HUES48 (cell line): ENCODE results near the gene FBXL15.

Experiments used
- H3K27ac ChIP-seq: one replicate; pipeline ENCODE4 v1.7.0; 2013; ENCODE audit warnings: low read depth, low read length, inconsistent platforms
- H3K27me3 ChIP-seq: 2 replicates; pipeline ENCODE4 v1.6.1; 2013; ENCODE audit warnings: mild to moderate bottlenecking, low read length; ENCODE audit not compliant: control insufficient read depth, insufficient read depth
- H3K36me3 ChIP-seq: 2 replicates; pipeline ENCODE4 v1.6.1; 2013; ENCODE audit warnings: low read length; ENCODE audit not compliant: control insufficient read depth, insufficient read depth
- H3K4me1 ChIP-seq: 2 replicates; pipeline ENCODE4 v1.6.1; 2013; ENCODE audit warnings: mild to moderate bottlenecking, low read length; ENCODE audit not compliant: control insufficient read depth, insufficient read depth
- H3K4me3 ChIP-seq: 2 replicates; pipeline ENCODE4 v1.5.1; 2013; ENCODE audit warnings: mild to moderate bottlenecking, low read depth, low read length
- H3K9ac ChIP-seq: 2 replicates; pipeline ENCODE4 v1.6.1; 2013; ENCODE audit warnings: mild to moderate bottlenecking, low read depth, low read length, moderate library complexity
- H3K9me3 ChIP-seq: 2 replicates; pipeline ENCODE4 v1.6.1; 2013; ENCODE audit warnings: low read length; ENCODE audit not compliant: control insufficient read depth, insufficient read depth

The FBXL15 gene

GRCh38 chr10:102389894-102390293, 30.7 kb upstream of the FBXL15 start:
- Histone ChIP-seq H3K27ac (no peak overlapping the region), H3K9ac (no peak overlapping the region), H3K36me3 (no peaks in the 10 kb centered on the region), H3K4me1 (peaks cover 10% of the 10 kb centered on the region), H3K4me3 (no peak overlapping the region), H3K27me3 (peaks cover 22% of the 10 kb centered on the region), H3K9me3 (no peaks in the 10 kb centered on the region)

- peaks cover 4% of the 10 kb centered on the region; the same call in 1 of the 2 replicates for H3K36me3 ChIP-seq
- H3K4me3 ChIP-seq, result no peak overlapping the region
- no peaks in the 10 kb centered on the region for H3K9me3 ChIP-seq
- peaks cover 26% of the 10 kb centered on the region for H3K27me3 ChIP-seq
- H3K4me1 ChIP-seq, result peaks cover 16% of the 10 kb centered on the region
- no peak overlapping the region for H3K9ac ChIP-seq
- no peak overlapping the region for H3K27ac ChIP-seq
These were observed 28.3 kb upstream of the FBXL15 start for GRCh38 chr10:102392306-102392705.

GRCh38 chr10:102393411-102394078, 27.1 kb upstream of the FBXL15 start:
- no peaks in the 10 kb centered on the region for H3K9me3 ChIP-seq
- peak overlapping the region; percentile 86 for H3K27ac ChIP-seq
- H3K36me3 ChIP-seq, result peaks cover 16% of the 10 kb centered on the region
- H3K4me1 ChIP-seq, result peaks cover 16% of the 10 kb centered on the region
- peaks cover 26% of the 10 kb centered on the region for H3K27me3 ChIP-seq
- H3K4me3 ChIP-seq, result peak overlapping the region; percentile 84
- no peak overlapping the region for H3K9ac ChIP-seq

- Histone ChIP-seq H3K4me1 (peaks cover 16% of the 10 kb centered on the region), H3K9me3 (no peaks in the 10 kb centered on the region), H3K27ac (peak overlapping the region; percentile 86), H3K9ac (peak overlapping the region; percentile 42), H3K27me3 (peaks cover 26% of the 10 kb centered on the region), H3K4me3 (peak overlapping the region; percentile 84), H3K36me3 (peaks cover 17% of the 10 kb centered on the region)
These were observed 26.4 kb upstream of the FBXL15 start for GRCh38 chr10:102394079-102394800.

- Histone ChIP-seq H3K27ac (peak overlapping the region; percentile 4), H3K27me3 (peaks cover 28% of the 10 kb centered on the region), H3K4me1 (peaks cover 20% of the 10 kb centered on the region), H3K4me3 (peak overlapping the region; percentile 84), H3K9me3 (no peaks in the 10 kb centered on the region), H3K36me3 (peaks cover 17% of the 10 kb centered on the region), H3K9ac (peak overlapping the region; percentile 29; the same call in 1 of the 2 replicates)
These were observed 25.7 kb upstream of the FBXL15 start for GRCh38 chr10:102394801-102395399.

GRCh38 chr10:102395400-102396316, 25.0 kb upstream of the FBXL15 start, which contains the start of gene NFKB2:
Gene NFKB2, plus strand, starts transcription at chr10:102395705. Its CDS starts 255 bp downstream, at chr10:102395960.
- Histone ChIP-seq H3K27ac (peak within 1 kb of the TSS; percentile 75), H3K9ac (peak within 1 kb of the TSS; percentile 56), H3K36me3 (peaks cover 21% of the 10 kb centered on the region), H3K4me3 (peak within 1 kb of the TSS; percentile 84), H3K9me3 (no peaks in the 10 kb centered on the region), H3K27me3 (peaks cover 30% of the 10 kb centered on the region), H3K4me1 (peaks cover 20% of the 10 kb centered on the region)

- Histone ChIP-seq H3K36me3 (peaks cover 26% of the 10 kb centered on the region), H3K4me1 (peaks cover 20% of the 10 kb centered on the region), H3K9me3 (no peaks in the 10 kb centered on the region), H3K4me3 (peak overlapping the region; percentile 84), H3K27me3 (peaks cover 28% of the 10 kb centered on the region), H3K9ac (no peak overlapping the region; the same call in 1 of the 2 replicates), H3K27ac (no peak overlapping the region)
These were observed 24.4 kb upstream of the FBXL15 start for GRCh38 chr10:102396317-102396650.

GRCh38 chr10:102396730-102397151, 23.9 kb upstream of the FBXL15 start:
- Histone ChIP-seq H3K4me1 (peaks cover 20% of the 10 kb centered on the region), H3K9ac (no peak overlapping the region), H3K9me3 (no peaks in the 10 kb centered on the region), H3K27ac (no peak overlapping the region), H3K27me3 (peaks cover 28% of the 10 kb centered on the region), H3K36me3 (peaks cover 31% of the 10 kb centered on the region), H3K4me3 (no peak overlapping the region)

- peaks cover 16% of the 10 kb centered on the region for H3K4me1 ChIP-seq
- H3K27ac ChIP-seq, result no peak overlapping the region
- H3K9ac ChIP-seq, result no peak overlapping the region
- H3K9me3 ChIP-seq, result no peaks in the 10 kb centered on the region
- no peak overlapping the region for H3K4me3 ChIP-seq
- H3K36me3 ChIP-seq, result peaks cover 32% of the 10 kb centered on the region
- H3K27me3 ChIP-seq, result peaks cover 25% of the 10 kb centered on the region
These were observed 23.1 kb upstream of the FBXL15 start for GRCh38 chr10:102397222-102398171.
